Duodenal mucosa (tissue), 2 donors: ENCODE measurements around the gene KCNQ2.

Experiments used
- H3K27ac ChIP-seq: one replicate; pipeline ENCODE4 v1.7.0; 2013; ENCODE audit warnings: low read depth, low read length
- H3K27me3 ChIP-seq, 2 donors: one replicate each; pipeline ENCODE4 v1.7.0; 2013; ENCODE audit warnings: low read length in 2 of 2, control low read depth in 1 of 2; ENCODE audit not compliant: insufficient read depth in 2 of 2, control insufficient read depth in 1 of 2
- H3K36me3 ChIP-seq, 2 donors: one replicate each; pipeline ENCODE4 v1.7.0; 2013; ENCODE audit warnings: low read length in 2 of 2, control low read depth in 1 of 2; ENCODE audit not compliant: insufficient read depth in 2 of 2, control insufficient read depth in 1 of 2
- H3K4me1 ChIP-seq, 2 donors: one replicate each; pipeline ENCODE4 v1.7.0; 2013; ENCODE audit warnings: low read length in 2 of 2, control low read depth in 1 of 2; ENCODE audit not compliant: insufficient read depth in 2 of 2, control insufficient read depth in 1 of 2
- H3K4me3 ChIP-seq, 2 donors: one replicate each; pipeline ENCODE4 v1.7.0; 2013; ENCODE audit warnings: low read length in 2 of 2, low read depth in 1 of 2
- H3K9ac ChIP-seq, 2 donors: one replicate each; pipeline ENCODE4 v1.7.0; 2013; ENCODE audit warnings: low read length in 2 of 2, low read depth in 1 of 2
- H3K9me3 ChIP-seq, 2 donors: one replicate each; pipeline ENCODE4 v1.7.0; 2013; ENCODE audit warnings: low read length in 2 of 2, control low read depth in 1 of 2; ENCODE audit not compliant: control insufficient read depth in 1 of 2

The KCNQ2 gene

GRCh38 chr20:63463400-63464288 lies 8.8 kb downstream of the KCNQ2 start:
- Histone ChIP-seq H3K36me3 (no peaks in the 10 kb centered on the region), H3K9ac (no peak overlapping the region), H3K4me1 (no peaks in the 10 kb centered on the region), H3K9me3 (no peaks in the 10 kb centered on the region), H3K27me3 (peaks cover 10 to 13% of the 10 kb centered on the region in 2 donors), H3K4me3 (no peak overlapping the region), H3K27ac (no peak overlapping the region)

GRCh38 chr20:63462244-63462643 lies 10.2 kb downstream of the KCNQ2 start:
- no peaks in the 10 kb centered on the region for H3K9me3 ChIP-seq
- no peak overlapping the region for H3K4me3 ChIP-seq

GRCh38 chr20:63461104-63461763 lies 11.2 kb downstream of the KCNQ2 start:
- Histone ChIP-seq H3K9me3 (no peaks in the 10 kb centered on the region), H3K27ac (no peak overlapping the region), H3K27me3 (peaks cover 6 to 15% of the 10 kb centered on the region in 2 donors), H3K36me3 (no peaks in the 10 kb centered on the region), H3K4me1 (no peaks in the 10 kb centered on the region), H3K4me3 (no peak overlapping the region), H3K9ac (no peak overlapping the region)

More at GRCh38 chr20:63462244-63462643, 10.2 kb downstream of the KCNQ2 start:
- Histone ChIP-seq H3K27me3 (peaks cover 6 to 15% of the 10 kb centered on the region in 2 donors), H3K4me1 (no peaks in the 10 kb centered on the region), H3K27ac (no peak overlapping the region), H3K36me3 (no peaks in the 10 kb centered on the region), H3K9ac (no peak overlapping the region)

DNA sequence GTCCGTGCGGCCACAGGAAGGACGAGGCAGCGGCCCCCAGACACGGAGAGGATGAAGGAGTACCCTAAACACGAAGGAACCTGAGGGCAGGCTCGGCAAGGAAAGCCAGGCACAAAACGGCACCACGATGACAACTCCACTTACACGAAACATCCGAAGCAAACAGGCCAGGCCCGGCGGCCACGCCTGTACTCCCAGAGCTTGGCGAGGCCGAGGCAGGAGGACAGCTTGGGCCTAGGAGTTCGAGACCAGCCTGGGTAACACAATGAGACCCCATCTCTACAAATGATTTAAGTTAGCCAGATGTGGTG lies 13.4 kb downstream of the KCNQ2 start:
- Histone ChIP-seq H3K36me3 (no peaks in the 10 kb centered on the region), H3K9ac (no peak overlapping the region), H3K4me1 (no peaks in the 10 kb centered on the region), H3K27ac (no peak overlapping the region), H3K4me3 (no peak overlapping the region), H3K9me3 (no peaks in the 10 kb centered on the region), H3K27me3 (peaks cover 6 to 24% of the 10 kb centered on the region in 2 donors)

GRCh38 chr20:63458170-63459069 lies 14.0 kb downstream of the KCNQ2 start:
- Histone ChIP-seq H3K9ac (no peak overlapping the region), H3K36me3 (no peaks in the 10 kb centered on the region), H3K4me3 (no peak overlapping the region), H3K27ac (no peak overlapping the region), H3K4me1 (no peaks in the 10 kb centered on the region), H3K27me3 (peaks cover 6 to 24% of the 10 kb centered on the region in 2 donors), H3K9me3 (no peaks in the 10 kb centered on the region)

DNA sequence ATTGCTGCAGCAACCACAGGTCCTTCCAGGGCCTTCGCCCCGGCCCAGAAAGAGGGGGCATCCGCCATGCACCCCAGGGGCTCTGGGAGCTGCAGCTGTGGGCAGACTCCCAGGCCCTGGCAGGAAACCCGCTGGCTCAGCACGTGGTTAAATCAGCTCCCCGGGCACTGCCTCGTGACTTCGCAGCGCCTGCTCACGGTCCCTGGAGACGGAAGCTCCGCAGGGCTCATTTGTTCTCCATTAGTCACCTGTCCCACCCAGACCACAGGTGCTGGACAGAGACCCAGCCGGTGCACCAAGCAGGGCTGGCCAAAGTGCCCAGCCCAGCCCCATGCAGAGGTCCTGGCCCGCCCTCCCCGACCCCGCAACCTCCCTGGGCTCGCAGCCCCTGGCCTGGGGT lies 14.7 kb downstream of the KCNQ2 start:
- Histone ChIP-seq H3K36me3 (no peaks in the 10 kb centered on the region), H3K9ac (no peak overlapping the region), H3K4me3 (no peak overlapping the region), H3K4me1 (no peaks in the 10 kb centered on the region), H3K27me3 (peaks cover 6 to 22% of the 10 kb centered on the region in 2 donors), H3K9me3 (no peaks in the 10 kb centered on the region), H3K27ac (no peak overlapping the region)

DNA sequence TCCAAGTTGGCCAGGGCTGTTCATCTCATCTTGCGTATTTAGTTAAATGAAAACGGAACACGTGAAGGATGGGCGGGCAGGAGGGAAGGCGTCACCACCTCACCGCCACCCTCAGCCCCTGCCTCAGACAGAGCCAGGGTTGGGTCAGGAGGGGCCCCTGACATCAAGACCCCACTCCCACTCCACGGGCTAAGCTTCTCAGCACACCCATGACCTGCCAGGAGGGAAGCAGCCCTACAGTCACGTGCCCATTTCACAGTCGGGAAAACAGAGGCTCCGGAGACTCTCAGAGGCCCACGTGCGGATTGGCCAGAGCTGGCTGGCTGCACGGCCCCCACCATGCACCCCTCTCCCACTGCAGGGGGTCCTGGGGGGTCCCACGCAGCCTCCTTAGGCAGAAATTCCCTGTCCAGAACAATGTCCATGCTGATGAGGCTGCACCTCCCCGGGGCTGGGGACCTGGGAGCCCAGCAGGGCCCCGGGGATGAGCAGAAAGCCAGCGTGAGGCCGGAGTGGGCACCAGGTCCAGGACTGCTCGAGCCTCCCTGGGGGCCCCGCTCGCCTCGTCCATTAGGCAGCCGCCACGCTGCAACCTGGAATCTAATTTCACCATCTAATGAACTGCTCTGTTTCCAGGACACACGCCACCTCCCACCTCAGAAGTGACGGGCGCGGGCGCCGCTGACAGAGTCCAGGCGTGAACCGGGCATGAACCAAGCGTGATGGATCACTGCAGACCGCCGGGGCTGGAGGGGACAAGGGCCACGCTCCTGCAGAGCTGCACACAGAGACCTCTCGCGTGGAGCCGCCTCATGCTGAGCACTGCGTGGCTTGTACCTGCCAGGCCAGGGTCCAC lies 15.8 kb downstream of the KCNQ2 start:
- no peaks in the 10 kb centered on the region for H3K4me1 ChIP-seq
- no peak overlapping the region for H3K27ac ChIP-seq
- H3K9me3 ChIP-seq, result no peaks in the 10 kb centered on the region
- no peak overlapping the region for H3K4me3 ChIP-seq
- H3K36me3 ChIP-seq, result no peaks in the 10 kb centered on the region
- H3K27me3 ChIP-seq, result peaks cover 6 to 18% of the 10 kb centered on the region in 2 donors
- H3K9ac ChIP-seq, result no peak overlapping the region

- Histone ChIP-seq H3K9ac (no peak overlapping the region), H3K4me1 (no peaks in the 10 kb centered on the region), H3K36me3 (no peaks in the 10 kb centered on the region), H3K9me3 (no peaks in the 10 kb centered on the region), H3K27ac (no peak overlapping the region), H3K4me3 (no peak overlapping the region), H3K27me3 (peaks cover 4 to 13% of the 10 kb centered on the region in 2 donors)
Observed at GRCh38 chr20:63455568-63455859, 16.9 kb downstream of the KCNQ2 start.

GRCh38 chr20:63454731-63455567 lies 17.5 kb downstream of the KCNQ2 start:
- no peaks in the 10 kb centered on the region for H3K4me1 ChIP-seq
- no peak overlapping the region for H3K9ac ChIP-seq
- peaks cover 0 to 13% of the 10 kb centered on the region in 2 donors for H3K27me3 ChIP-seq
- H3K9me3 ChIP-seq, result no peaks in the 10 kb centered on the region
- H3K36me3 ChIP-seq, result no peaks in the 10 kb centered on the region
- no peak overlapping the region for H3K27ac ChIP-seq
- no peak overlapping the region for H3K4me3 ChIP-seq
